ENCODE data around the gene CLEC4G.

DNA sequence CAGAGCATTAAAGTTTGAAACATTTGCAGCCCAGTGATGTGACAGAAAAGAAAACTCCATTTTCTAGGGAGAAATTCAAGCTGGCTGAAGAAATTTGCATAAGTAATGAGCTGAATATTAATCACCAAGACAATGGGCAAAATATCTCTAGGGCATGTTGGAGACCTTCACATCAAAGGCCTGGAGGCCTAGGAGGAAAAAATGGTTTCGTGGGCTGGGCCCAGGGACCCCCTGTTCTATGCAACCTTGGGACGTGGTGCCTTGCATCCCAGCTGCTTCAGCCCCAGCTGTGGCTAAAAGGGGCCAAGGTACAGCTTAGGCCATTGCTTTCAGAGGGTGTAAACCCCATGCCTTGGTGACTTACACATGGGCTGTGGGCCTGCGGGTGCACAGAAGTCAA, 25.4 kb upstream of the CLEC4G start:
- TF ChIP-seq, protein P1, sequence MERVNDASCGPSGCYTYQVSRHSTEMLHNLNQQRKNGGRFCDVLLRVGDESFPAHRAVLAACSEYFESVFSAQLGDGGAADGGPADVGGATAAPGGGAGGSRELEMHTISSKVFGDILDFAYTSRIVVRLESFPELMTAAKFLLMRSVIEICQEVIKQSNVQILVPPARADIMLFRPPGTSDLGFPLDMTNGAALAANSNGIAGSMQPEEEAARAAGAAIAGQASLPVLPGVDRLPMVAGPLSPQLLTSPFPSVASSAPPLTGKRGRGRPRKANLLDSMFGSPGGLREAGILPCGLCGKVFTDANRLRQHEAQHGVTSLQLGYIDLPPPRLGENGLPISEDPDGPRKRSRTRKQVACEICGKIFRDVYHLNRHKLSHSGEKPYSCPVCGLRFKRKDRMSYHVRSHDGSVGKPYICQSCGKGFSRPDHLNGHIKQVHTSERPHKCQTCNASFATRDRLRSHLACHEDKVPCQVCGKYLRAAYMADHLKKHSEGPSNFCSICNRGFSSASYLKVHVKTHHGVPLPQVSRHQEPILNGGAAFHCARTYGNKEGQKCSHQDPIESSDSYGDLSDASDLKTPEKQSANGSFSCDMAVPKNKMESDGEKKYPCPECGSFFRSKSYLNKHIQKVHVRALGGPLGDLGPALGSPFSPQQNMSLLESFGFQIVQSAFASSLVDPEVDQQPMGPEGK (CRISPR knock-in tag; IDR thresholded peaks at IDR 0.05; ENCODE audit: borderline replicate concordance), result no peak
- TF ChIP-seq ARNTL (CRISPR knock-in tag; IDR thresholded peaks at IDR 0.05; ENCODE audit: borderline replicate concordance, low read depth) (no peak), RARB (CRISPR knock-in tag; IDR thresholded peaks at IDR 0.05) (no peak), ESRRG (CRISPR knock-in tag; IDR thresholded peaks at IDR 0.05) (no peak), ISL1 (CRISPR knock-in tag; IDR thresholded peaks at IDR 0.05) (no peak)
- TF ChIP-seq, protein P2, sequence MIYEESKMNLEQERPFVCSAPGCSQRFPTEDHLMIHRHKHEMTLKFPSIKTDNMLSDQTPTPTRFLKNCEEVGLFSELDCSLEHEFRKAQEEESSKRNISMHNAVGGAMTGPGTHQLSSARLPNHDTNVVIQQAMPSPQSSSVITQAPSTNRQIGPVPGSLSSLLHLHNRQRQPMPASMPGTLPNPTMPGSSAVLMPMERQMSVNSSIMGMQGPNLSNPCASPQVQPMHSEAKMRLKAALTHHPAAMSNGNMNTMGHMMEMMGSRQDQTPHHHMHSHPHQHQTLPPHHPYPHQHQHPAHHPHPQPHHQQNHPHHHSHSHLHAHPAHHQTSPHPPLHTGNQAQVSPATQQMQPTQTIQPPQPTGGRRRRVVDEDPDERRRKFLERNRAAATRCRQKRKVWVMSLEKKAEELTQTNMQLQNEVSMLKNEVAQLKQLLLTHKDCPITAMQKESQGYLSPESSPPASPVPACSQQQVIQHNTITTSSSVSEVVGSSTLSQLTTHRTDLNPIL (CRISPR knock-in tag; IDR thresholded peaks at IDR 0.05; ENCODE audit: low read depth), result no peak
